Cardiac muscle cell (in vitro differentiated cells and primary cell): ENCODE results near the gene PTPRD. TPM values are rescaled to one million over a fixed set of nuclear protein-coding genes. Genes with fewer than 3 reads are reported as not detected.

Experiments used
- DNase-seq, 2 donors: peaks; one replicate each; pipeline versions ENCODE4 v3.0.0 to v3.0.0-alpha.2; 2010 to 2017; ENCODE audit warnings: low read depth in 1 of 2, low spot score in 1 of 2
- H3K27ac ChIP-seq: fragments of 200-600 bp; sonication (generic); 2 replicates; pipeline ENCODE4 v1.5.1; 2016
- H3K27me3 ChIP-seq: fragments of 200-600 bp; sonication (generic); 2 replicates; pipeline ENCODE4 v1.6.0; 2016; ENCODE audit warnings: control low read depth
- H3K36me3 ChIP-seq: fragments of 200-600 bp; sonication (generic); 2 replicates; pipeline ENCODE4 v1.5.1; 2016; ENCODE audit warnings: control low read depth
- H3K4me1 ChIP-seq: fragments of 200-600 bp; sonication (generic); 2 replicates; pipeline ENCODE4 v1.8.1; 2017; ENCODE audit warnings: low read depth, mild to moderate bottlenecking, mixed run types
- H3K4me3 ChIP-seq: fragments of 200-600 bp; sonication (generic); 2 replicates; pipeline ENCODE4 v1.5.1; 2016; ENCODE audit warnings: mild to moderate bottlenecking
- H3K9me3 ChIP-seq: fragments of 200-600 bp; sonication (generic); 2 replicates; pipeline ENCODE4 v1.5.1; 2017; ENCODE audit warnings: low read depth, mild to moderate bottlenecking, control low read depth
- CTCF ChIP-seq: IDR thresholded peaks from 2 replicates; pipeline ENCODE4 v1.5.1; 2012; ENCODE audit warnings: low read depth, mild to moderate bottlenecking, low read length
- polyA plus RNA-seq: library from polyadenylated mRNA; unstranded; fragments of >200 nt; fragmentation: Nextera tagmentation; extraction: Ambion mirVana; gene quantifications from 2 replicates; pipeline ENCODE4 v1.2.1, GENCODE V29; 2016
- total RNA-seq: library from RNA; depleted of rRNA; stranded (reverse); fragments of >200 nt; gene quantifications from 2 replicates; pipeline ENCODE4 v1.2.3, GENCODE V29; 2016

Gene PTPRD
- total and polyA plus RNA-seq, 2 experiments from 2014 or later = 37.0 to 287 TPM

GRCh38 chr9:8301296-8301695 lies 2311.5 kb downstream of the PTPRD start:
- no peak for DNase-seq
- TF ChIP-seq CTCF = no peak
- no peak overlapping the region for H3K4me3 ChIP-seq
- no peaks in the 10 kb centered on the region for H3K36me3 ChIP-seq
- H3K9me3 ChIP-seq = no peaks in the 10 kb centered on the region
- H3K27me3 ChIP-seq = no peaks in the 10 kb centered on the region
- H3K27ac ChIP-seq = no peak overlapping the region
- H3K4me1 ChIP-seq = no peaks in the 10 kb centered on the region

GRCh38 chr9:8297047-8297446 lies 2315.8 kb downstream of the PTPRD start:
- DNase-seq = no peak
- no peaks in the 10 kb centered on the region for H3K4me1 ChIP-seq
- H3K9me3 ChIP-seq = no peaks in the 10 kb centered on the region
- H3K27ac ChIP-seq = no peak overlapping the region
- H3K27me3 ChIP-seq = no peaks in the 10 kb centered on the region
- no peaks in the 10 kb centered on the region for H3K36me3 ChIP-seq
- H3K4me3 ChIP-seq = no peak overlapping the region
- no peak for TF ChIP-seq CTCF

GRCh38 chr9:8292657-8293056 lies 2320.1 kb downstream of the PTPRD start:
- Histone ChIP-seq H3K4me1 (no peaks in the 10 kb centered on the region), H3K9me3 (no peaks in the 10 kb centered on the region), H3K36me3 (no peaks in the 10 kb centered on the region), H3K27me3 (no peaks in the 10 kb centered on the region), H3K4me3 (no peak overlapping the region), H3K27ac (no peak overlapping the region)
- no peak for DNase-seq
- no peak for TF ChIP-seq CTCF

- no peak overlapping the region for H3K27ac ChIP-seq
- no peaks in the 10 kb centered on the region for H3K27me3 ChIP-seq
- no peak for DNase-seq
- TF ChIP-seq CTCF = no peak
- H3K36me3 ChIP-seq = no peaks in the 10 kb centered on the region
- no peaks in the 10 kb centered on the region for H3K4me1 ChIP-seq
- H3K9me3 ChIP-seq = no peaks in the 10 kb centered on the region
- no peak overlapping the region for H3K4me3 ChIP-seq
These were observed 2323.1 kb downstream of the PTPRD start for GRCh38 chr9:8289681-8290080.

- no peak for TF ChIP-seq CTCF
- no peak overlapping the region for H3K27ac ChIP-seq
- no peaks in the 10 kb centered on the region for H3K4me1 ChIP-seq
These were observed 2324.8 kb downstream of the PTPRD start for GRCh38 chr9:8287970-8288369.

GRCh38 chr9:8287501-8287900 lies 2325.3 kb downstream of the PTPRD start:
- H3K27me3 ChIP-seq = no peaks in the 10 kb centered on the region
- H3K27ac ChIP-seq = no peak overlapping the region
- DNase-seq = no peak
- TF ChIP-seq CTCF = no peak
- no peaks in the 10 kb centered on the region for H3K36me3 ChIP-seq
- H3K4me1 ChIP-seq = no peaks in the 10 kb centered on the region
- no peak overlapping the region for H3K4me3 ChIP-seq
- H3K9me3 ChIP-seq = no peaks in the 10 kb centered on the region

More at GRCh38 chr9:8287970-8288369, 2324.8 kb downstream of the PTPRD start:
- Histone ChIP-seq H3K9me3 (no peaks in the 10 kb centered on the region), H3K36me3 (no peaks in the 10 kb centered on the region), H3K27me3 (no peaks in the 10 kb centered on the region), H3K4me3 (no peak overlapping the region)
- DNase-seq = no peak
